ENCODE results near the gene ITM2C.
A peak's percentile ranks its signal among the peaks of the same experiment; 100 is the strongest.

The ITM2C gene

DNA sequence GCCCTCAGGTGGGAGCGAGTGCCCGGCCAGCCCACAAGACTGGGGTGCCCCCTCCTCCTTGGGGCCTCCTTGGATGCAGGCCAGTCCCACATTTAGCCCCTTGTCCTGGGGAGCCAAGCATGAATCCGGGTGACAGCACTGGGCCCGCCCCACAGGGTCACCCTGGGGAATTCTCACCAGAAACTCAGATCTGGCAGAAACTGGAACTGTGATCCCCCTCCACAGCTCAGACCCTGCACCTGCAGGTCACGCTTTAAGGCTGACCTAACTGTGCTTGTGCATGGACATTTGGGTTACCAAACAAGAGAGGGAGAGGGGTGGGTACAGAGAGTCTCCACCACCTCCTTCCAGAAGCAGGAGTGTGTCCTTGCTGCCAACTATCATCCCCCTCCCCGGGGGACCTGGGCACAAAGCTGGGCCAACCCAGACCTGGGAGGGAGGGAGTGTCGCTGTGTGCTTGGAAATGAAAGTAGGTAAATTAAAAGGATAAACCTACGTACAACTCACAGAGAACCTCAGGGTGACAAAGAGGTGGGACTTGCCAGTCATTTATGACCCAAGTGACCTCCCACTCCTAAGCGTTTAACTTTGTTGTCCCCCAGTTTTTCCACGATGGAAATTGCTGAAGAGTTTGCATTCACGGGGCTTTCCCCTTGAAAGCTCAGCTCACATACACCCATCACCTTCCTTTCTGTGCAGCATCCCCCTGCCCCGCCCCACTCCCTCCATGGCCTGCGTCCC is 9.1 kb downstream of the ITM2C start:
- Histone ChIP-seq H4K91ac (ENCODE audit: low read depth, low read length, poor library complexity) (no peak overlapping the region), H3K27me3 (ENCODE audit: control insufficient read depth in 3 of 3, insufficient read depth in 3 of 3, low read depth in 1 of 3, low read length in 3 of 3) (no peaks in the 10 kb centered on the region), H3K23ac (ENCODE audit: low read depth, low read length, poor library complexity) (peak overlapping the region; percentile 31), H2BK15ac (ENCODE audit: low read length) (no peak overlapping the region), H2AFZ (ENCODE audit: low read length) (no peak overlapping the region), H3K9ac (ENCODE audit: low read depth, low read length, poor library complexity) (peak overlapping the region; percentile 65), H3K14ac (ENCODE audit: low read length) (peak overlapping the region; percentile 84), H4K8ac (ENCODE audit: low read depth, low read length) (no peak overlapping the region), H3K4ac (ENCODE audit: low read length) (no peak overlapping the region), H2BK5ac (ENCODE audit: low read length) (no peak overlapping the region), H3K4me1 (ENCODE audit: control insufficient read depth in 2 of 2, insufficient read depth in 1 of 2, low read depth in 1 of 2, low read length in 2 of 2) (peaks cover 28 to 42% of the 10 kb centered on the region in 2 donors), H3K36me3 (replicated peaks in 1 of 2; ENCODE audit: control insufficient read depth in 2 of 2, insufficient read depth in 2 of 2, low read length in 2 of 2) (peaks cover 33 to 73% of the 10 kb centered on the region in 2 donors), H3K4me2 (ENCODE audit: insufficient read depth, low read length, poor library complexity, severe bottlenecking) (no peak overlapping the region), H3K79me1 (ENCODE audit: low read depth, low read length) (peaks cover 17% of the 10 kb centered on the region), H2AK5ac (ENCODE audit: low read depth, low read length) (no peak overlapping the region), H2BK12ac (ENCODE audit: low read length) (no peak overlapping the region), H3K27ac (replicated peaks; ENCODE audit: low read length) (no peak overlapping the region), H3K9me3 (replicated peaks in 1 of 2; ENCODE audit: control insufficient read depth in 2 of 2, insufficient read depth in 1 of 2, low read depth in 1 of 2, low read length in 2 of 2) (no peaks in the 10 kb centered on the region), H2BK120ac (ENCODE audit: low read depth, low read length) (no peak overlapping the region), H3K18ac (ENCODE audit: low read length) (no peak overlapping the region), H3K4me3 (ENCODE audit: low read length in 2 of 2) (no peak overlapping the region)
- WGBS, 2 donors (ENCODE audit: extremely low coverage in 2 of 2, insufficient read length in 2 of 2, insufficient replicate concordance in 1 of 2): no CpG with 5 or more reads among the region's 13 CpGs
- no peak for DNase-seq (ENCODE audit: low spot score)

- Histone ChIP-seq H3K79me1 (ENCODE audit: low read depth, low read length) (peaks cover 16% of the 10 kb centered on the region), H3K4ac (ENCODE audit: low read length) (no peak overlapping the region), H3K9me3 (replicated peaks in 1 of 2; ENCODE audit: control insufficient read depth in 2 of 2, insufficient read depth in 1 of 2, low read depth in 1 of 2, low read length in 2 of 2) (no peaks in the 10 kb centered on the region), H3K4me2 (ENCODE audit: insufficient read depth, low read length, poor library complexity, severe bottlenecking) (no peak overlapping the region), H2AFZ (ENCODE audit: low read length) (no peak overlapping the region), H3K4me1 (ENCODE audit: control insufficient read depth in 2 of 2, insufficient read depth in 1 of 2, low read depth in 1 of 2, low read length in 2 of 2) (peaks cover 22 to 36% of the 10 kb centered on the region in 2 donors), H3K27ac (replicated peaks; ENCODE audit: low read length) (no peak overlapping the region), H2AK5ac (ENCODE audit: low read depth, low read length) (no peak overlapping the region), H3K14ac (ENCODE audit: low read length) (no peak overlapping the region), H3K4me3 (ENCODE audit: low read length in 2 of 2) (no peak overlapping the region), H3K9ac (ENCODE audit: low read depth, low read length, poor library complexity) (no peak overlapping the region), H4K8ac (ENCODE audit: low read depth, low read length) (no peak overlapping the region), H3K36me3 (replicated peaks in 1 of 2; ENCODE audit: control insufficient read depth in 2 of 2, insufficient read depth in 2 of 2, low read length in 2 of 2) (peaks cover 38 to 73% of the 10 kb centered on the region in 2 donors), H3K27me3 (ENCODE audit: control insufficient read depth in 3 of 3, insufficient read depth in 3 of 3, low read depth in 1 of 3, low read length in 3 of 3) (no peaks in the 10 kb centered on the region), H3K18ac (ENCODE audit: low read length) (no peak overlapping the region), H2BK12ac (ENCODE audit: low read length) (no peak overlapping the region), H4K91ac (ENCODE audit: low read depth, low read length, poor library complexity) (no peak overlapping the region), H2BK15ac (ENCODE audit: low read length) (no peak overlapping the region), H2BK120ac (ENCODE audit: low read depth, low read length) (peak overlapping the region; percentile 32), H3K23ac (ENCODE audit: low read depth, low read length, poor library complexity) (peak overlapping the region; percentile 31), H2BK5ac (ENCODE audit: low read length) (peak overlapping the region; percentile 79)
- DNase-seq (ENCODE audit: low spot score): no peak
- WGBS, 2 donors (ENCODE audit: extremely low coverage in 2 of 2, insufficient read length in 2 of 2, insufficient replicate concordance in 1 of 2): no CpG with 5 or more reads among the region's 11 CpGs
Measured at GRCh38 chr2:230874456-230874855, 9.7 kb downstream of the ITM2C start.

DNA sequence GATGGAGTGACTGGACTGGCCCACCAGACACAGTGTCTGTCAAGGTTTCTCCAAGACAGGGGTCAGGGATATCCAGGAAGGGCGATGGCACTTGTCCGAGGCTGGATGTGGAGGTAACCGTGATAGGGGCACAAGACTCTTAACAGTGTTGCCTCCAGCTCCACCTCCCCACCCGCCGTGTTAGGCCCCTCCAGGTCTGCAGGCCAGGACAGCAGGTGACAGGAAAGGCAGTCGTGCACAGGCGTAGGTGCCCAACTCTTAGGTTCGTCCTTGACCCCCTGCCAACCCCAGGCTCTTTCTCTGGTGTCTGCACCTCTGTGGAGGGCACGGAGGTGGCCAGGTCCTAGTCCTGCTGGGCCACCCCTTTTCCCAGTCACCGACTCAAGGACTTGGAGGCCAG is 10.1 kb downstream of the ITM2C start:
- Histone ChIP-seq H3K27ac (replicated peaks; ENCODE audit: low read length) (no peak overlapping the region), H2BK120ac (ENCODE audit: low read depth, low read length) (peak overlapping the region; percentile 32), H3K4me2 (ENCODE audit: insufficient read depth, low read length, poor library complexity, severe bottlenecking) (no peak overlapping the region), H3K4ac (ENCODE audit: low read length) (no peak overlapping the region), H2BK12ac (ENCODE audit: low read length) (no peak overlapping the region), H3K9ac (ENCODE audit: low read depth, low read length, poor library complexity) (no peak overlapping the region), H2BK5ac (ENCODE audit: low read length) (peak overlapping the region; percentile 79), H2AK5ac (ENCODE audit: low read depth, low read length) (no peak overlapping the region), H3K27me3 (ENCODE audit: control insufficient read depth in 3 of 3, insufficient read depth in 3 of 3, low read depth in 1 of 3, low read length in 3 of 3) (no peaks in the 10 kb centered on the region), H3K4me1 (ENCODE audit: control insufficient read depth in 2 of 2, insufficient read depth in 1 of 2, low read depth in 1 of 2, low read length in 2 of 2) (peaks cover 17 to 32% of the 10 kb centered on the region in 2 donors), H4K91ac (ENCODE audit: low read depth, low read length, poor library complexity) (no peak overlapping the region), H2AFZ (ENCODE audit: low read length) (no peak overlapping the region), H3K79me1 (ENCODE audit: low read depth, low read length) (peaks cover 12% of the 10 kb centered on the region), H3K14ac (ENCODE audit: low read length) (no peak overlapping the region), H3K4me3 (ENCODE audit: low read length in 2 of 2) (no peak overlapping the region), H3K18ac (ENCODE audit: low read length) (no peak overlapping the region), H2BK15ac (ENCODE audit: low read length) (no peak overlapping the region), H3K36me3 (replicated peaks in 1 of 2; ENCODE audit: control insufficient read depth in 2 of 2, insufficient read depth in 2 of 2, low read length in 2 of 2) (peaks cover 40 to 75% of the 10 kb centered on the region in 2 donors), H3K23ac (ENCODE audit: low read depth, low read length, poor library complexity) (no peak overlapping the region), H4K8ac (ENCODE audit: low read depth, low read length) (no peak overlapping the region), H3K9me3 (replicated peaks in 1 of 2; ENCODE audit: control insufficient read depth in 2 of 2, insufficient read depth in 1 of 2, low read depth in 1 of 2, low read length in 2 of 2) (no peaks in the 10 kb centered on the region)
- whole genome bisulfite sequencing, 2 donors (ENCODE audit: extremely low coverage in 2 of 2, insufficient read length in 2 of 2, insufficient replicate concordance in 1 of 2): no CpG with 5 or more reads among the region's 10 CpGs
- DNase-seq (ENCODE audit: low spot score): no peak

- Histone ChIP-seq H2BK12ac (ENCODE audit: low read length) (no peak overlapping the region), H3K27me3 (ENCODE audit: control insufficient read depth in 3 of 3, insufficient read depth in 3 of 3, low read depth in 1 of 3, low read length in 3 of 3) (no peaks in the 10 kb centered on the region), H3K4me3 (ENCODE audit: low read length in 2 of 2) (no peak overlapping the region), H4K91ac (ENCODE audit: low read depth, low read length, poor library complexity) (no peak overlapping the region), H3K18ac (ENCODE audit: low read length) (peak overlapping the region; percentile 46), H3K9me3 (replicated peaks in 1 of 2; ENCODE audit: control insufficient read depth in 2 of 2, insufficient read depth in 1 of 2, low read depth in 1 of 2, low read length in 2 of 2) (no peaks in the 10 kb centered on the region), H3K4me1 (ENCODE audit: control insufficient read depth in 2 of 2, insufficient read depth in 1 of 2, low read depth in 1 of 2, low read length in 2 of 2) (peaks cover 10 to 24% of the 10 kb centered on the region in 2 donors), H2BK120ac (ENCODE audit: low read depth, low read length) (no peak overlapping the region), H2BK5ac (ENCODE audit: low read length) (peak overlapping the region; percentile 79), H2AK5ac (ENCODE audit: low read depth, low read length) (peak overlapping the region; percentile 7), H3K9ac (ENCODE audit: low read depth, low read length, poor library complexity) (no peak overlapping the region), H3K4me2 (ENCODE audit: insufficient read depth, low read length, poor library complexity, severe bottlenecking) (no peak overlapping the region), H3K4ac (ENCODE audit: low read length) (no peak overlapping the region), H3K23ac (ENCODE audit: low read depth, low read length, poor library complexity) (peak overlapping the region; percentile 52), H3K79me1 (ENCODE audit: low read depth, low read length) (peaks cover 9% of the 10 kb centered on the region), H4K8ac (ENCODE audit: low read depth, low read length) (peak overlapping the region; percentile 48), H3K14ac (ENCODE audit: low read length) (no peak overlapping the region), H2BK15ac (ENCODE audit: low read length) (no peak overlapping the region), H2AFZ (ENCODE audit: low read length) (no peak overlapping the region), H3K36me3 (replicated peaks in 1 of 2; ENCODE audit: control insufficient read depth in 2 of 2, insufficient read depth in 2 of 2, low read length in 2 of 2) (peaks cover 40 to 78% of the 10 kb centered on the region in 2 donors), H3K27ac (replicated peaks; ENCODE audit: low read length) (no peak overlapping the region)
- WGBS, 2 donors (ENCODE audit: extremely low coverage in 2 of 2, insufficient read length in 2 of 2, insufficient replicate concordance in 1 of 2): no CpG with 5 or more reads among the region's 34 CpGs
- DNase-seq (ENCODE audit: low spot score): no peak
Measured at GRCh38 chr2:230875347-230876315, 10.9 kb downstream of the ITM2C start.
